LNCaP clone FGC (cell line): ENCODE measurements around the gene DOK1.

ENCODE experiments used
- DNase-seq: peaks from one replicate; pipeline ENCODE4 v3.0.0-alpha.2; 2011; ENCODE audit warnings: low read depth
- H3K4me3 ChIP-seq: 2 replicates; pipeline ENCODE4 v1.5.1; 2011; ENCODE audit warnings: mild to moderate bottlenecking, low read depth, low read length, control low read depth
- CTCF ChIP-seq: IDR thresholded peaks from 2 replicates; pipeline ENCODE4 v1.5.1; 2012; ENCODE audit warnings: mild to moderate bottlenecking; ENCODE audit not compliant: control insufficient read depth, insufficient read depth; ENCODE audit errors: extremely low read depth

The DOK1 gene

GRCh38 chr2:74527741-74528140, 26.8 kb upstream of the DOK1 start:
- no peak for TF ChIP-seq CTCF
- no peak for DNase-seq
- H3K4me3 ChIP-seq: no peak overlapping the region

- DNase-seq: no peak
- H3K4me3 ChIP-seq: peak overlapping the region; percentile 83
- TF ChIP-seq CTCF: no peak
Observed at GRCh38 chr2:74528600-74529356, 25.7 kb upstream of the DOK1 start.

DNA sequence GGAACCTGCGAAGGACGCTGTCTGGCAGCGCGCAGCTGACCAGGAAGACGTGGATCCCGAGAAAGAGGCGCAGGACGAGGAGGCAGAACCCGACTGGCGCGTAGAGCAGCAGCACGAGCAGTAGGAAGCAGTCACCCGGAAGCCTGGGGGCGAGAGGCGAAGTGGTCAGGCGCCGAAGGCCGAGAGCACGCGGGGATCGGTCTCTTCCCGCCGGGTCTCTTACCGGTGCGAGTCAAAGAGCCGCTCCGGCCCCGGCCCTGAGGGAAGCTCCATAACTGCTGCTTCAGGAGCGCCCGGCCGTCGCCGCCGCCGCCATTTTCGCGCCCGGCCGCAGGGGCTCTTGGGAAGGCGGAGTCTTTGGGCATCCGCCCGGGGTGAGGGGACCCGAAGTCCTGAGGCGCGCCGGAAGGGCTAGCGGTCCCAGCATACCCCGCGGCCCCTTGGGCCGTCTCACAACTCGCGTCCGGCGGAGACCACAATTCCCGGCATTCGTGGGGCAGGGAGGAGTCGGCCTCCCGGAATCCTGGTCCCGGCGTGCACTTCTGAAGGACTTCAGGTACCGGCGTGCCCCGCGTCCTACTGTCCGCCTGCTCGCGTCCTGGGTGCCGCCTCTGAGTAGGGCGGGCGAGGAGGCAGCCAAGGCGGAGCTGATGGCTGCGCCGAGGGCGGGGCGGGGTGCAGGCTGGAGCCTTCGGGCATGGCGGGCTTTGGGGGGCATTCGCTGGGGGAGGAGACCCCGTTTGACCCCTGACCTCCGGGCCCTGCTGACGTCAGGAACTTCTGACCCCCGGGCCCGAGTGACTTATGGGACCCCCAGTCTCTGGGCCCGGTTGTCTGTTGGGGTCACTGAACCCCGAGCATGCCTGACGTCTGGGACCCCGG, 24.9 kb upstream of the DOK1 start, which contains the start of the genes AUP1 and HTRA2:
Gene AUP1 (minus strand): TSS at position 350 of the 882 bp plus-strand sequence. CDS start 77 bp downstream, at position 273.
Gene HTRA2 (plus strand): TSS at position 577 of the 882 bp plus-strand sequence. CDS start 74 bp downstream, at position 651.
- TF ChIP-seq CTCF: no peak
- H3K4me3 ChIP-seq: peak within 1 kb of the TSS; percentile 83
- peak; percentile 90 for DNase-seq

- no peak for DNase-seq
- no peak for TF ChIP-seq CTCF
- H3K4me3 ChIP-seq: peak overlapping the region; percentile 83
Observed at GRCh38 chr2:74530239-74531187, 24.0 kb upstream of the DOK1 start.

- no peak for TF ChIP-seq CTCF
- H3K4me3 ChIP-seq: no peak overlapping the region
- no peak for DNase-seq
Observed at GRCh38 chr2:74531666-74532065, 22.9 kb upstream of the DOK1 start.

DNA sequence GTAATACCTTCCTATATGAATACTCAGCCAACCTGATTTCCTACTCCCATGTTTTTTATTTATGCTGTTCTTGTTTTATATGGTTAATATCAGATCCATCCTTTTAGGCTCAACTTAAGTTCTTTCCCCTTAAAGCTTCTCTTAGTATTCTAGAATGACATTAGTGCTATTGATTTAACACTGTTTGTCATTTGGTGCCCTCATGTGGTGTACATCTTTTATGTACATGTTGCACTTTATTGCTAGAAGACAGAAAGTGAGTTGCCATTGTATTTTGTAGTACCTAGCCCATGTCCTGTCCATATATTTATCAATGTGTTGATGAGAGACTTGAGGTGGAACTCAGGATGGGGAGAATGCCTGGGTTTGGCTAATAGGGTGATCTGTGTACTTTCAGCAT, 22.3 kb upstream of the DOK1 start:
- no peak for DNase-seq
- peak; percentile 52 for TF ChIP-seq CTCF
- no peak overlapping the region for H3K4me3 ChIP-seq
